Measurements from ENCODE around the gene ACTR8. TPM values are rescaled to one million over a fixed set of nuclear protein-coding genes. Genes with fewer than 3 reads are reported as not detected.

Gene ACTR8
- total and polyA plus RNA-seq, 2 of the 13 experiments (the other 11 are each of a cell fraction or from before 2014, with no cell fraction given) = 15.5 to 29.0 TPM

DNA sequence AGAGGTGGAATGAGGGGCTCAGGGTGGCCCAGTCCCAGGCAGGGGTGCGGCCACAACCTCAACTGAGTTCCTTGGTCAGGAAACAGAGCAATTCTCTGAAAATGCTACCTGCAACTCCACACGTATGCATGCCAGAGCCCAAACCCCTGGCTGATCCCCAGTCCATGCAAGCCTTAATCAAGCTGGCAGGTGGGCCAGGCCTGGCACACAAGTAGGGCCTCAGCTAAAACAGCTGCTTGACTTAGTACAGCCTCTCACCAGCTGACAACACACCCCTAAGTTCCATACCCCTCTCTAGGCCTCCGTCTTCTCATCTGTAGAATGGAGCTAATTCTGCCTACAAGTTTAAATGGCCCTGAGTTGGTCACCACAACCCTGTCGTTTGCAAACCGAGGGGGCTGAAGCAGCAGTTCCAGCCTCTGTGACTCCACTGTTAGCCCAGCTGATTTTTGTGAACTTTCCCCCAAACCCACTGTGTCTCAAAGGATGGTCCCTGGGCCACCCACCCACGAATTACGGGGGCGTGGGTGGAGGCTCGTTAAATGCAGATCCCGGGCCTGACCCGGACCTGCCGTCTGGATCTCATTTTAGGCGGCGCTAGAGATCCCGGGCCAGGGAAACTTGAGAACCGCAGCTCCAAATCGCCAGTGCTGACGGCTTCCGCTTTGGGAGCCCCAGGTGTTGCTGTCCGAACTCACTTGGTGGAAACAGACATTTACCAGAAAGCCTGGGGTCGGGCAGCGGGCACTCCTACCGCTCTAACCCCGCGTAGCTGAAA, 36.7 kb downstream of the ACTR8 start (continued):
- TF ChIP-seq PRDM15 (CRISPR knock-in tag; IDR thresholded peaks at IDR 0.05) = no peak
- 0 out of 2 replicates have a peak, but pooled peaks have one; percentile 5 for TF ChIP-seq DNMT3B (CRISPR knock-in tag; conservative IDR thresholded peaks at IDR 0.05)
- TF ChIP-seq KAT7 (CRISPR knock-in tag; IDR thresholded peaks at IDR 0.05; ENCODE audit: borderline replicate concordance) = 0 out of 2 replicates have a peak, but pooled peaks have one; percentile 44
- peak; percentile 68; the same call in 1 of the 2 replicates for TF ChIP-seq CHD4 (IDR thresholded peaks at IDR 0.05; ENCODE audit: borderline replicate concordance, low read length)
- no peak; the same call in 1 of the 2 replicates for TF ChIP-seq ZNF790 (CRISPR knock-in tag; IDR thresholded peaks at IDR 0.05; ENCODE audit: borderline replicate concordance)
- TF ChIP-seq ZNF607 (CRISPR knock-in tag; IDR thresholded peaks at IDR 0.05; ENCODE audit: borderline replicate concordance) = 0 out of 2 replicates have a peak, but pooled peaks have one; percentile 27
- no peak for TF ChIP-seq ZNF7 (CRISPR knock-in tag; IDR thresholded peaks at IDR 0.05)
- TF ChIP-seq ZNF510 (CRISPR knock-in tag; IDR thresholded peaks at IDR 0.05; ENCODE audit: low read depth) = no peak; the same call in 1 of the 2 replicates
- TF ChIP-seq ZNF546 (CRISPR knock-in tag; conservative IDR thresholded peaks at IDR 0.05) = 0 out of 2 replicates have a peak, but pooled peaks have one; percentile 46
- TF ChIP-seq GPN1 (CRISPR knock-in tag; IDR thresholded peaks at IDR 0.05; ENCODE audit: borderline replicate concordance) = no peak
- no peak for TF ChIP-seq SPEN (CRISPR knock-in tag; IDR thresholded peaks at IDR 0.05; ENCODE audit: low read depth)
- peak; percentile 32; the same call in 1 of the 2 replicates for TF ChIP-seq ZNF687 (CRISPR knock-in tag; IDR thresholded peaks at IDR 0.05)
- TF ChIP-seq HDAC2 (CRISPR knock-in tag; IDR thresholded peaks at IDR 0.05) = 0 out of 2 replicates have a peak, but pooled peaks have one; percentile 2
- 0 out of 2 replicates have a peak, but pooled peaks have one; percentile 42 for TF ChIP-seq ZNF749 (CRISPR knock-in tag; IDR thresholded peaks at IDR 0.05; ENCODE audit: borderline replicate concordance)
- peak; percentile 11 for TF ChIP-seq PHF5A (CRISPR knock-in tag; IDR thresholded peaks at IDR 0.05; ENCODE audit: low read depth, unreplicated experiment)
- no peak for TF ChIP-seq ZIK1 (CRISPR knock-in tag; IDR thresholded peaks at IDR 0.05; ENCODE audit: borderline replicate concordance, low read depth)
- 0 out of 2 replicates have a peak, but pooled peaks have one; percentile 29 for TF ChIP-seq TERF1 (CRISPR knock-in tag; IDR thresholded peaks at IDR 0.05)
- TF ChIP-seq ZNF430 (CRISPR knock-in tag; IDR thresholded peaks at IDR 0.05) = no peak
- TF ChIP-seq GABPA (IDR thresholded peaks at IDR 0.05; ENCODE audit: low read depth, low read length) = no peak
- TF ChIP-seq GABPA (CRISPR knock-in tag; IDR thresholded peaks at IDR 0.05; ENCODE audit: low read depth) = no peak

Measured in HepG2 (cell line).